ENCODE results near the gene LMOD3.

The LMOD3 gene

GRCh38 chr3:69088063-69088462, 34.3 kb downstream of the LMOD3 start:
- Histone ChIP-seq H3K79me1 (ENCODE audit: low read depth, low read length) (no peaks in the 10 kb centered on the region), H3K4ac (ENCODE audit: low read length) (no peak overlapping the region), H4K91ac (ENCODE audit: low read depth, low read length, poor library complexity) (no peak overlapping the region), H3K4me2 (ENCODE audit: insufficient read depth, low read length, poor library complexity, severe bottlenecking) (no peak overlapping the region), H3K18ac (ENCODE audit: low read length) (no peak overlapping the region), H3K14ac (ENCODE audit: low read length) (no peak overlapping the region), H3K27ac (replicated peaks; ENCODE audit: low read length) (no peak overlapping the region), H3K23ac (ENCODE audit: low read depth, low read length, poor library complexity) (no peak overlapping the region), H3K9me3 (replicated peaks in 1 of 2; ENCODE audit: control insufficient read depth in 2 of 2, insufficient read depth in 1 of 2, low read depth in 1 of 2, low read length in 2 of 2) (no peaks in the 10 kb centered on the region), H2BK15ac (ENCODE audit: low read length) (no peak overlapping the region), H3K9ac (ENCODE audit: low read depth, low read length, poor library complexity) (no peak overlapping the region), H3K4me1 (ENCODE audit: control insufficient read depth in 2 of 2, insufficient read depth in 1 of 2, low read depth in 1 of 2, low read length in 2 of 2) (peaks cover 21 to 28% of the 10 kb centered on the region in 2 donors), H3K36me3 (replicated peaks in 1 of 2; ENCODE audit: control insufficient read depth in 2 of 2, insufficient read depth in 2 of 2, low read length in 2 of 2) (peaks cover 0 to 4% of the 10 kb centered on the region in 2 donors), H2AFZ (ENCODE audit: low read length) (no peak overlapping the region), H3K4me3 (ENCODE audit: low read length in 2 of 2) (no peak overlapping the region), H2BK12ac (ENCODE audit: low read length) (no peak overlapping the region), H2AK5ac (ENCODE audit: low read depth, low read length) (no peak overlapping the region), H4K8ac (ENCODE audit: low read depth, low read length) (no peak overlapping the region), H3K27me3 (ENCODE audit: control insufficient read depth in 3 of 3, insufficient read depth in 3 of 3, low read depth in 1 of 3, low read length in 3 of 3) (no peaks in the 10 kb centered on the region), H2BK120ac (ENCODE audit: low read depth, low read length) (no peak overlapping the region), H2BK5ac (ENCODE audit: low read length) (no peak overlapping the region)
- WGBS, 2 donors (ENCODE audit: extremely low coverage in 2 of 2, insufficient read length in 2 of 2, insufficient replicate concordance in 1 of 2), result no CpG with 5 or more reads among the region's 2 CpGs
- no peak for DNase-seq (ENCODE audit: low spot score)

GRCh38 chr3:69087030-69087791, 35.2 kb downstream of the LMOD3 start:
- Histone ChIP-seq H4K91ac (ENCODE audit: low read depth, low read length, poor library complexity) (no peak overlapping the region), H3K14ac (ENCODE audit: low read length) (no peak overlapping the region), H4K8ac (ENCODE audit: low read depth, low read length) (no peak overlapping the region), H2AFZ (ENCODE audit: low read length) (no peak overlapping the region), H3K4me2 (ENCODE audit: insufficient read depth, low read length, poor library complexity, severe bottlenecking) (no peak overlapping the region), H3K27ac (replicated peaks; ENCODE audit: low read length) (no peak overlapping the region), H2BK5ac (ENCODE audit: low read length) (no peak overlapping the region), H3K9ac (ENCODE audit: low read depth, low read length, poor library complexity) (no peak overlapping the region), H3K18ac (ENCODE audit: low read length) (no peak overlapping the region), H3K4me1 (ENCODE audit: control insufficient read depth in 2 of 2, insufficient read depth in 1 of 2, low read depth in 1 of 2, low read length in 2 of 2) (peaks cover 20 to 28% of the 10 kb centered on the region in 2 donors), H2BK12ac (ENCODE audit: low read length) (no peak overlapping the region), H2BK120ac (ENCODE audit: low read depth, low read length) (no peak overlapping the region), H3K27me3 (ENCODE audit: control insufficient read depth in 3 of 3, insufficient read depth in 3 of 3, low read depth in 1 of 3, low read length in 3 of 3) (no peaks in the 10 kb centered on the region), H3K9me3 (replicated peaks in 1 of 2; ENCODE audit: control insufficient read depth in 2 of 2, insufficient read depth in 1 of 2, low read depth in 1 of 2, low read length in 2 of 2) (no peaks in the 10 kb centered on the region), H3K36me3 (replicated peaks in 1 of 2; ENCODE audit: control insufficient read depth in 2 of 2, insufficient read depth in 2 of 2, low read length in 2 of 2) (peaks cover 0 to 4% of the 10 kb centered on the region in 2 donors), H3K4me3 (ENCODE audit: low read length in 2 of 2) (no peak overlapping the region), H2BK15ac (ENCODE audit: low read length) (no peak overlapping the region), H2AK5ac (ENCODE audit: low read depth, low read length) (no peak overlapping the region), H3K4ac (ENCODE audit: low read length) (no peak overlapping the region), H3K23ac (ENCODE audit: low read depth, low read length, poor library complexity) (no peak overlapping the region), H3K79me1 (ENCODE audit: low read depth, low read length) (no peaks in the 10 kb centered on the region)
- DNase-seq (ENCODE audit: low spot score), result no peak
- no CpG with 5 or more reads among the region's 3 CpGs for WGBS, 2 donors (ENCODE audit: extremely low coverage in 2 of 2, insufficient read length in 2 of 2, insufficient replicate concordance in 1 of 2)

GRCh38 chr3:69085833-69086722, 36.3 kb downstream of the LMOD3 start:
- no peak overlapping the region for H3K18ac ChIP-seq (ENCODE audit: low read length)
- H2AK5ac ChIP-seq (ENCODE audit: low read depth, low read length), result no peak overlapping the region
- no peak overlapping the region for H3K23ac ChIP-seq (ENCODE audit: low read depth, low read length, poor library complexity)
- H3K79me1 ChIP-seq (ENCODE audit: low read depth, low read length), result no peaks in the 10 kb centered on the region
- no peak overlapping the region for H3K14ac ChIP-seq (ENCODE audit: low read length)
- WGBS, 2 donors (ENCODE audit: extremely low coverage in 2 of 2, insufficient read length in 2 of 2, insufficient replicate concordance in 1 of 2), result no CpG with 5 or more reads among the region's 8 CpGs
- H3K27me3 ChIP-seq (ENCODE audit: control insufficient read depth in 3 of 3, insufficient read depth in 3 of 3, low read depth in 1 of 3, low read length in 3 of 3), result no peaks in the 10 kb centered on the region
- no peak overlapping the region for H2BK5ac ChIP-seq (ENCODE audit: low read length)
- no peak overlapping the region for H3K9ac ChIP-seq (ENCODE audit: low read depth, low read length, poor library complexity)
- H3K4me1 ChIP-seq (ENCODE audit: control insufficient read depth in 2 of 2, insufficient read depth in 1 of 2, low read depth in 1 of 2, low read length in 2 of 2), result peaks cover 16 to 24% of the 10 kb centered on the region in 2 donors
- H4K8ac ChIP-seq (ENCODE audit: low read depth, low read length), result no peak overlapping the region
- H4K91ac ChIP-seq (ENCODE audit: low read depth, low read length, poor library complexity), result no peak overlapping the region
- H2AFZ ChIP-seq (ENCODE audit: low read length), result peak overlapping the region; percentile 94
- no peak overlapping the region for H2BK15ac ChIP-seq (ENCODE audit: low read length)
- no peak overlapping the region for H3K4ac ChIP-seq (ENCODE audit: low read length)
- H3K4me2 ChIP-seq (ENCODE audit: insufficient read depth, low read length, poor library complexity, severe bottlenecking), result peak overlapping the region; percentile 70
- DNase-seq (ENCODE audit: low spot score), result no peak
- no peak overlapping the region for H2BK120ac ChIP-seq (ENCODE audit: low read depth, low read length)
- peaks cover 0 to 4% of the 10 kb centered on the region in 2 donors for H3K36me3 ChIP-seq (replicated peaks in 1 of 2; ENCODE audit: control insufficient read depth in 2 of 2, insufficient read depth in 2 of 2, low read length in 2 of 2)
- no peak overlapping the region for H3K27ac ChIP-seq (replicated peaks; ENCODE audit: low read length)
- H3K9me3 ChIP-seq (replicated peaks in 1 of 2; ENCODE audit: control insufficient read depth in 2 of 2, insufficient read depth in 1 of 2, low read depth in 1 of 2, low read length in 2 of 2), result no peaks in the 10 kb centered on the region
- no peak overlapping the region for H2BK12ac ChIP-seq (ENCODE audit: low read length)
- peak overlapping the region; percentile 85 to 93 for H3K4me3 ChIP-seq (ENCODE audit: low read length in 2 of 2)
